GM12878 (cell line): Measurements from ENCODE around the gene KAT2A. TPM values are rescaled to one million over a fixed set of nuclear protein-coding genes. Genes with fewer than 3 reads are reported as not detected.

ENCODE experiments used
- ATAC-seq: fragments of 200-7000 bp; cut with Tn5 transposase; 3 replicates; pipeline ENCODE4 v1.9.1; 2020; ENCODE audit warnings: mild to moderate bottlenecking, moderate library complexity
- BruUV-seq: library from RNA; stranded (reverse); fragments of 400-500 nt; replicated peaks from 2 replicates; lab custom pipeline; 2021; lab: Mats Ljungman, UMichigan
- CTCF ChIA-PET: fragments of 300-600 bp; sonication (Branson Sonifier 250); formaldehyde crosslinking; extraction: SDS; loops from one replicate; lab custom pipeline; 2021; ENCODE audit warnings: inconsistent platforms; lab: Yijun Ruan, JAX
- POLR2A ChIA-PET: fragments of 350-600 bp; formaldehyde crosslinking; extraction: SDS; loops from one replicate; lab custom pipeline; 2021; ENCODE audit warnings: inconsistent platforms; lab: Charles Lee
- RAD21 ChIA-PET: fragments of 300-600 bp; sonication (Branson Sonifier 250); formaldehyde crosslinking; loops from one replicate; lab custom pipeline; 2023; ENCODE audit warnings: antibody characterized with exemption; ENCODE audit not compliant: unreplicated experiment; lab: Charles Lee
- SMC1A ChIA-PET: fragments of 300-600 bp; sonication (Branson Sonifier 250); formaldehyde crosslinking; loops from one replicate; lab custom pipeline; 2023; ENCODE audit not compliant: unreplicated experiment, uncharacterized antibody; lab: Charles Lee
- DNase-seq: peaks from one replicate; pipeline ENCODE4 v3.0.0-alpha.2; 2011; ENCODE audit warnings: low read depth, low spot score
- FAIRE-seq: peaks from 3 replicates; lab custom pipeline; 2011; peaks lifted over from hg19 to GRCh38; lab: Jason Lieb, UNC
- H2AFZ ChIP-seq: 2 replicates; pipeline ENCODE4 v1.6.0; 2011; ENCODE audit warnings: low read depth, low read length, control low read depth; ENCODE audit not compliant: control insufficient read depth
- H3K27ac ChIP-seq: 2 replicates; pipeline ENCODE4 v1.5.1; 2011; ENCODE audit warnings: control low read depth; ENCODE audit not compliant: control insufficient read depth, insufficient read depth
- H3K27me3 ChIP-seq, 2 experiments: replicated peaks in 1 of 2; 2 replicates each; pipeline versions ENCODE4 v1.6.0 to v1.6.1; 2011; ENCODE audit warnings: low read length in 1 of 2; ENCODE audit not compliant: control insufficient read depth in 2 of 2, insufficient read depth in 2 of 2
- H3K36me3 ChIP-seq, 2 experiments: 2 replicates each; pipeline ENCODE4 v1.5.1; 2011; ENCODE audit warnings: low read length in 1 of 2; ENCODE audit not compliant: control insufficient read depth in 2 of 2, insufficient read depth in 2 of 2
- H3K4me1 ChIP-seq: 2 replicates; pipeline ENCODE4 v1.6.1; 2011; ENCODE audit warnings: mild to moderate bottlenecking, low read length, moderate library complexity, mixed read lengths; ENCODE audit not compliant: control insufficient read depth, insufficient read depth
- H3K4me2 ChIP-seq: 2 replicates; pipeline ENCODE4 v1.6.0; 2011; ENCODE audit warnings: control low read depth; ENCODE audit not compliant: control insufficient read depth, insufficient read depth
- H3K4me3 ChIP-seq: fragments of 200-600 bp; sonication (generic); 2 replicates; pipeline ENCODE4 v1.5.1; 2016
- H3K79me2 ChIP-seq: 2 replicates; pipeline ENCODE4 v1.6.0; 2011; ENCODE audit warnings: low read length; ENCODE audit not compliant: control insufficient read depth, insufficient read depth
- H3K9ac ChIP-seq: 2 replicates; pipeline ENCODE4 v1.8.0; 2011; ENCODE audit warnings: low read length, control low read depth, mixed read lengths; ENCODE audit not compliant: control insufficient read depth, insufficient read depth
- H3K9me3 ChIP-seq: replicated peaks from 3 replicates; pipeline ENCODE4 v1.5.1; 2011; ENCODE audit warnings: mild to moderate bottlenecking, low read length; ENCODE audit not compliant: control insufficient read depth, insufficient read depth
- H4K20me1 ChIP-seq: 2 replicates; pipeline ENCODE4 v1.6.0; 2011; ENCODE audit not compliant: control insufficient read depth, insufficient read depth
- PAX5 ChIP-seq: IDR thresholded peaks from 2 replicates; pipeline ENCODE4 v1.6.1; 2011; ENCODE audit warnings: low read depth, low read length, borderline replicate concordance
- SMAD1 ChIP-seq: fragments of 450-650 bp; IDR thresholded peaks from 2 replicates; pipeline ENCODE4 v1.6.1; 2018; ENCODE audit warnings: mild to moderate bottlenecking, low read depth; ENCODE audit not compliant: partially characterized antibody
- SUPT20H ChIP-seq: IDR thresholded peaks from 2 replicates; pipeline ENCODE4 v1.6.1; 2011; ENCODE audit warnings: low read depth, mild to moderate bottlenecking, low read length, moderate library complexity, borderline replicate concordance; ENCODE audit not compliant: control insufficient read depth
- WGBS: methylation state at CpG from one replicate; pipeline ENCODE4 v1.1.6; 2016; ENCODE audit warnings: low lambda C conversion rate; ENCODE audit not compliant: insufficient replicate concordance, insufficient coverage; ENCODE audit errors: missing lambda C conversion rate; 5-methylcytosine and 5-hydroxymethylcytosine counted together
- in situ Hi-C: fragments of 300-500 bp; cut with MboI; formaldehyde crosslinking; loops from 9 replicates; pipeline ENCODE4 v1.14.3; 2018; ENCODE audit warnings: mixed read lengths
- intact Hi-C: fragments of 100-400 bp; cut with micrococcal nuclease; formaldehyde crosslinking; loops from one replicate; pipeline ENCODE4 v1.14.2; 2022; ENCODE audit not compliant: unreplicated experiment
- polyA plus RNA-seq, 11 experiments: library from polyadenylated mRNA; depleted of rRNA in 4 of 11; unstranded in 6 of 11; stranded (reverse) in 5 of 11; fragments of >200 nt; fragmentation: Nextera tagmentation in 4 of 11; fragmentation: Illumina TruSeq in 1 of 11; extraction: Ambion mirVana in 4 of 11; extraction: Trizol in 1 of 11; gene quantifications; 1 replicate in 1 of 11; 2 replicates in 10 of 11; pipeline versions ENCODE4 v1.2.1 to v1.2.3, GENCODE V29; 2011 to 2016; ENCODE audit warnings: inconsistent platforms in 2 of 11, missing spikeins in 2 of 11, low read depth in 1 of 11
- total RNA-seq, 4 experiments: library from RNA; depleted of rRNA in 3 of 4; stranded (reverse); fragments of >200 nt in 3 of 4; fragmentation: Illumina TruSeq in 1 of 4; extraction: Trizol in 1 of 4; gene quantifications; 2 replicates each; pipeline versions ENCODE4 v1.2.1 to v1.2.3, GENCODE V29; 2013 to 2021
- TF ChIP-seq, protein P1 (sequence below): fragments of 450-650 bp; IDR thresholded peaks from 2 replicates; pipeline ENCODE4 v1.6.1; 2017; ENCODE audit warnings: mild to moderate bottlenecking, moderate library complexity
- TF ChIP-seq, protein P2 (sequence below): fragments of 150-350 bp; IDR thresholded peaks from 2 replicates; pipeline ENCODE4 v1.6.1; 2016; ENCODE audit warnings: low read depth, low read length

The KAT2A gene
- total and polyA plus RNA-seq, 10 of the 15 experiments (the other 5 are each of a cell fraction or from before 2014, with no cell fraction given) = 0.85 to 47.5 (median 14.6) TPM

DNA sequence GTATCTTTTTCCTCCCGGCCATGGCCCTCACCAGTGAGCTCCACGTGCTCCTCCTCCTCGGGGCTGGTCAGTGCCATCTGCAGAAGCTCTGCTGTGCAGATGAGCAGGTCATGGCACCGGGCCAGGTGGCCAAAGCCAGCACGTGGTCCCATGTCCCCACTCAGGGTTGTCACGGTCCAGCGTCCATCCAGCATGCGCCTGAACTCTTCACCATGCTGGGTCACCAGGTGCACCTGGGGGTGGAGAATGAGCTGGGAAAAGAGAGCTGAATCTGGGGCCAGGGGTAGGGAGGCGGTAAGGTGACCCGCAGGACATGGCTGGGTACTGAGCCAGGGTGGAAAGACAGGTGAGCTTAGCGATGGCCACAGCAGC is 9.9 kb downstream of the KAT2A start:
- WGBS = 96% methylated on average over 11 of the region's 11 CpGs
- TF ChIP-seq, protein P1, sequence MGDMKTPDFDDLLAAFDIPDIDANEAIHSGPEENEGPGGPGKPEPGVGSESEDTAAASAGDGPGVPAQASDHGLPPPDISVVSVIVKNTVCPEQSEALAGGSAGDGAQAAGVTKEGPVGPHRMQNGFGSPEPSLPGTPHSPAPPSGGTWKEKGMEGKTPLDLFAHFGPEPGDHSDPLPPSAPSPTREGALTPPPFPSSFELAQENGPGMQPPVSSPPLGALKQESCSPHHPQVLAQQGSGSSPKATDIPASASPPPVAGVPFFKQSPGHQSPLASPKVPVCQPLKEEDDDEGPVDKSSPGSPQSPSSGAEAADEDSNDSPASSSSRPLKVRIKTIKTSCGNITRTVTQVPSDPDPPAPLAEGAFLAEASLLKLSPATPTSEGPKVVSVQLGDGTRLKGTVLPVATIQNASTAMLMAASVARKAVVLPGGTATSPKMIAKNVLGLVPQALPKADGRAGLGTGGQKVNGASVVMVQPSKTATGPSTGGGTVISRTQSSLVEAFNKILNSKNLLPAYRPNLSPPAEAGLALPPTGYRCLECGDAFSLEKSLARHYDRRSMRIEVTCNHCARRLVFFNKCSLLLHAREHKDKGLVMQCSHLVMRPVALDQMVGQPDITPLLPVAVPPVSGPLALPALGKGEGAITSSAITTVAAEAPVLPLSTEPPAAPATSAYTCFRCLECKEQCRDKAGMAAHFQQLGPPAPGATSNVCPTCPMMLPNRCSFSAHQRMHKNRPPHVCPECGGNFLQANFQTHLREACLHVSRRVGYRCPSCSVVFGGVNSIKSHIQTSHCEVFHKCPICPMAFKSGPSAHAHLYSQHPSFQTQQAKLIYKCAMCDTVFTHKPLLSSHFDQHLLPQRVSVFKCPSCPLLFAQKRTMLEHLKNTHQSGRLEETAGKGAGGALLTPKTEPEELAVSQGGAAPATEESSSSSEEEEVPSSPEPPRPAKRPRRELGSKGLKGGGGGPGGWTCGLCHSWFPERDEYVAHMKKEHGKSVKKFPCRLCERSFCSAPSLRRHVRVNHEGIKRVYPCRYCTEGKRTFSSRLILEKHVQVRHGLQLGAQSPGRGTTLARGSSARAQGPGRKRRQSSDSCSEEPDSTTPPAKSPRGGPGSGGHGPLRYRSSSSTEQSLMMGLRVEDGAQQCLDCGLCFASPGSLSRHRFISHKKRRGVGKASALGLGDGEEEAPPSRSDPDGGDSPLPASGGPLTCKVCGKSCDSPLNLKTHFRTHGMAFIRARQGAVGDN = no peak
- 0 out of 2 replicates have a peak, but pooled peaks have one; percentile 48 for TF ChIP-seq PAX5
- TF ChIP-seq, protein P2, sequence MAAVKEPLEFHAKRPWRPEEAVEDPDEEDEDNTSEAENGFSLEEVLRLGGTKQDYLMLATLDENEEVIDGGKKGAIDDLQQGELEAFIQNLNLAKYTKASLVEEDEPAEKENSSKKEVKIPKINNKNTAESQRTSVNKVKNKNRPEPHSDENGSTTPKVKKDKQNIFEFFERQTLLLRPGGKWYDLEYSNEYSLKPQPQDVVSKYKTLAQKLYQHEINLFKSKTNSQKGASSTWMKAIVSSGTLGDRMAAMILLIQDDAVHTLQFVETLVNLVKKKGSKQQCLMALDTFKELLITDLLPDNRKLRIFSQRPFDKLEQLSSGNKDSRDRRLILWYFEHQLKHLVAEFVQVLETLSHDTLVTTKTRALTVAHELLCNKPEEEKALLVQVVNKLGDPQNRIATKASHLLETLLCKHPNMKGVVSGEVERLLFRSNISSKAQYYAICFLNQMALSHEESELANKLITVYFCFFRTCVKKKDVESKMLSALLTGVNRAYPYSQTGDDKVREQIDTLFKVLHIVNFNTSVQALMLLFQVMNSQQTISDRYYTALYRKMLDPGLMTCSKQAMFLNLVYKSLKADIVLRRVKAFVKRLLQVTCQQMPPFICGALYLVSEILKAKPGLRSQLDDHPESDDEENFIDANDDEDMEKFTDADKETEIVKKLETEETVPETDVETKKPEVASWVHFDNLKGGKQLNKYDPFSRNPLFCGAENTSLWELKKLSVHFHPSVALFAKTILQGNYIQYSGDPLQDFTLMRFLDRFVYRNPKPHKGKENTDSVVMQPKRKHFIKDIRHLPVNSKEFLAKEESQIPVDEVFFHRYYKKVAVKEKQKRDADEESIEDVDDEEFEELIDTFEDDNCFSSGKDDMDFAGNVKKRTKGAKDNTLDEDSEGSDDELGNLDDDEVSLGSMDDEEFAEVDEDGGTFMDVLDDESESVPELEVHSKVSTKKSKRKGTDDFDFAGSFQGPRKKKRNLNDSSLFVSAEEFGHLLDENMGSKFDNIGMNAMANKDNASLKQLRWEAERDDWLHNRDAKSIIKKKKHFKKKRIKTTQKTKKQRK = no peak
- no peak for TF ChIP-seq SUPT20H
- TF ChIP-seq SMAD1 = no peak
- SMC1A ChIA-PET = interaction anchor here (0.6 to 3.3 kb wide), 6 partner anchors 45 to 621 kb away, joined by 3 to 17 read pairs (median 6); partner anchors contain the start of gene DNAJC7
- intact Hi-C loops (no loop called here), in situ Hi-C loops (loop anchor here (5.0 kb wide), 2 partner anchors 89 to 149 kb away; partner anchors contain the start of gene NKIRAS2)
- CTCF ChIA-PET = interaction anchor here (0.6 to 7.5 kb wide), 9 partner anchors 9 to 418 kb away, joined by 3 to 61 read pairs (median 5); partner anchors contain the start of genes DNAJC7 and KCNH4
- Histone ChIP-seq H3K9me3 (no peaks in the 10 kb centered on the region; the same call in 2 of the 3 replicates), H4K20me1 (no peaks in the 10 kb centered on the region), H3K4me3 (peak overlapping the region; percentile 79; the same call in 1 of the 2 replicates), H3K4me1 (peaks cover 34% of the 10 kb centered on the region), H3K27me3 (no peaks in the 10 kb centered on the region), H3K9ac (peak overlapping the region; percentile 94; the same call in 1 of the 2 replicates), H3K36me3 (peaks cover 2 to 3% of the 10 kb centered on the region in 2 experiments; a peak in 2 of 4 replicates), H3K79me2 (peaks cover 13% of the 10 kb centered on the region), H2AFZ (no peak overlapping the region), H3K27ac (peak overlapping the region; percentile 98), H3K4me2 (peak overlapping the region; percentile 75)
- FAIRE-seq (no peak), DNase-seq (no peak), ATAC-seq (no peak)
- POLR2A ChIA-PET = interaction anchor here (1.9 to 3.5 kb wide), 3 partner anchors 10 to 145 kb away, joined by 7 to 23 read pairs (median 9); partner anchors contain the start of genes CNP, DNAJC7 and KAT2A
- RAD21 ChIA-PET = interaction anchor here (0.9 to 1.9 kb wide), 9 partner anchors 9 to 181 kb away, joined by 3 to 8 read pairs (median 4); partner anchors contain the start of genes KAT2A, NKIRAS2 and ODAD4
- BruUV-seq = no TSS peak
